CD14-positive monocyte (primary cell): Measurements from ENCODE around the gene ABHD12. TPM values are rescaled to one million over a fixed set of nuclear protein-coding genes. Genes with fewer than 3 reads are reported as not detected.
A peak's percentile ranks its signal among the peaks of the same experiment; 100 is the strongest.

Experiments
- DNase-seq, 3 donors: peaks; one replicate each; pipeline ENCODE4 v3.0.0-alpha.2; 2011 to 2022
- H2AFZ ChIP-seq: 2 replicates; pipeline ENCODE4 v1.6.0; 2012; ENCODE audit warnings: mild to moderate bottlenecking, low read depth, low read length, inconsistent platforms; ENCODE audit not compliant: insufficient read depth, poor library complexity, severe bottlenecking
- H3K27ac ChIP-seq, 2 donors: 1 replicate in 1 of 2; 2 replicates in 1 of 2; pipeline ENCODE4 v1.5.1; 2012 to 2013; ENCODE audit warnings: low read length in 2 of 2, control low read depth in 1 of 2, inconsistent platforms in 1 of 2, low read depth in 1 of 2, mild to moderate bottlenecking in 1 of 2
- H3K27me3 ChIP-seq, 2 donors: one replicate each; pipeline versions ENCODE4 v1.6.0 to v1.6.1; 2011 to 2013; ENCODE audit warnings: low read length in 2 of 2; ENCODE audit not compliant: control insufficient read depth in 2 of 2, insufficient read depth in 2 of 2
- H3K36me3 ChIP-seq, 2 donors: replicated peaks in 1 of 2; 1 replicate in 1 of 2; 2 replicates in 1 of 2; pipeline versions ENCODE4 v1.5.1 to v1.6.1; 2012 to 2013; ENCODE audit warnings: low read length in 2 of 2, control low read depth in 1 of 2, inconsistent platforms in 1 of 2, mild to moderate bottlenecking in 1 of 2; ENCODE audit not compliant: insufficient read depth in 2 of 2, control insufficient read depth in 1 of 2
- H3K4me1 ChIP-seq, 2 donors: 1 replicate in 1 of 2; 2 replicates in 1 of 2; pipeline versions ENCODE4 v1.5.1 to v1.6.1; 2012 to 2013; ENCODE audit warnings: low read length in 2 of 2, control low read depth in 1 of 2, inconsistent platforms in 1 of 2, mild to moderate bottlenecking in 1 of 2, moderate library complexity in 1 of 2; ENCODE audit not compliant: insufficient read depth in 2 of 2, control insufficient read depth in 1 of 2
- H3K4me2 ChIP-seq: replicated peaks from 2 replicates; pipeline ENCODE3; 2012; ENCODE audit warnings: low read length, moderate library complexity, mild to moderate bottlenecking; ENCODE audit not compliant: poor library complexity, severe bottlenecking; ENCODE audit errors: extremely low read depth
- H3K4me3 ChIP-seq, 3 experiments: fragments of 200-600 bp in 1 of 3; sonication (generic) in 1 of 3; replicated peaks in 1 of 3; 1 replicate in 2 of 3; 2 replicates in 1 of 3; pipeline ENCODE4 v1.5.1; 2011 to 2013; ENCODE audit warnings: low read length in 3 of 3, mild to moderate bottlenecking in 3 of 3, control low read depth in 2 of 3, low read depth in 2 of 3, inconsistent platforms in 1 of 3, moderate library complexity in 1 of 3
- H3K79me2 ChIP-seq: 2 replicates; pipeline ENCODE4 v1.6.0; 2012; ENCODE audit warnings: mild to moderate bottlenecking, control low read depth, inconsistent platforms, low read length, moderate library complexity; ENCODE audit not compliant: insufficient read depth
- H3K9ac ChIP-seq: 2 replicates; pipeline ENCODE4 v1.6.0; 2017; ENCODE audit warnings: low read length, mild to moderate bottlenecking; ENCODE audit not compliant: insufficient read depth, poor library complexity, severe bottlenecking
- H3K9me3 ChIP-seq, 2 donors: replicated peaks in 1 of 2; 1 replicate in 1 of 2; 2 replicates in 1 of 2; pipeline versions ENCODE4 v1.5.1 to v1.6.1; 2012 to 2013; ENCODE audit warnings: low read length in 2 of 2, control low read depth in 1 of 2; ENCODE audit not compliant: control insufficient read depth in 1 of 2, insufficient read depth in 1 of 2
- H4K20me1 ChIP-seq: 2 replicates; pipeline ENCODE4 v1.6.0; 2012; ENCODE audit warnings: mild to moderate bottlenecking, low read length, control low read depth, moderate library complexity; ENCODE audit not compliant: insufficient read depth
- H3K27ac Mint-ChIP-seq, 7 donors: one replicate each; pipeline ENCODE4 v1.8.0; 2020; ENCODE audit warnings: mild to moderate bottlenecking in 7 of 7, mixed read lengths in 7 of 7, moderate library complexity in 6 of 7, inconsistent platforms in 2 of 7
- H3K27me3 Mint-ChIP-seq, 3 donors: one replicate each; pipeline ENCODE4 v1.8.0; 2021 to 2022; ENCODE audit warnings: low read depth in 3 of 3, mild to moderate bottlenecking in 3 of 3, mixed read lengths in 3 of 3, moderate library complexity in 3 of 3, inconsistent platforms in 1 of 3
- H3K36me3 Mint-ChIP-seq, 2 donors: one replicate each; pipeline ENCODE4 v1.8.0; 2020; ENCODE audit warnings: mixed read lengths in 2 of 2, inconsistent platforms in 1 of 2, mild to moderate bottlenecking in 1 of 2
- H3K4me1 Mint-ChIP-seq: one replicate; pipeline ENCODE4 v1.8.0; 2020; ENCODE audit warnings: mild to moderate bottlenecking, mixed read lengths
- H3K4me3 Mint-ChIP-seq, 2 donors: one replicate each; pipeline ENCODE4 v1.8.0; 2020; ENCODE audit warnings: mild to moderate bottlenecking in 2 of 2, mixed read lengths in 2 of 2, moderate library complexity in 1 of 2
- H3K9me3 Mint-ChIP-seq, 7 donors: one replicate each; pipeline ENCODE4 v1.8.0; 2020 to 2022; ENCODE audit warnings: mixed read lengths in 7 of 7, mild to moderate bottlenecking in 6 of 7, moderate library complexity in 6 of 7, inconsistent platforms in 2 of 7
- WGBS: methylation state at CpG from one replicate; pipeline ENCODE4 v1.1.5; 2013; ENCODE audit warnings: missing lambda C conversion rate; ENCODE audit not compliant: insufficient coverage; 5-methylcytosine and 5-hydroxymethylcytosine counted together
- intact Hi-C, 2 donors: fragments of 100-400 bp; cut with micrococcal nuclease; formaldehyde crosslinking; loops; one replicate each; pipeline versions ENCODE4 v1.15.0 to v1.15.1; 2023
- polyA plus RNA-seq, 3 donors: library from polyadenylated mRNA; depleted of rRNA in 1 of 3; unstranded in 2 of 3; stranded (reverse) in 1 of 3; fragments of 300-500 nt in 2 of 3; fragments of >200 nt in 1 of 3; fragmentation: Illumina TruSeq in 2 of 3; gene quantifications; 1 replicate in 2 of 3; 2 replicates in 1 of 3; pipeline ENCODE4 v1.2.3, GENCODE V29; 2012 to 2021
- TF ChIP-seq, protein P1 (sequence below): fragments of 200-600 bp; IDR thresholded peaks from one replicate; pipeline ENCODE4 v1.8.0; 2022; ENCODE audit warnings: antibody characterized with exemption, mild to moderate bottlenecking

Gene ABHD12
- polyA plus RNA-seq, 3 donors = 20.3 to 34.5 (median 32.1) TPM

DNA sequence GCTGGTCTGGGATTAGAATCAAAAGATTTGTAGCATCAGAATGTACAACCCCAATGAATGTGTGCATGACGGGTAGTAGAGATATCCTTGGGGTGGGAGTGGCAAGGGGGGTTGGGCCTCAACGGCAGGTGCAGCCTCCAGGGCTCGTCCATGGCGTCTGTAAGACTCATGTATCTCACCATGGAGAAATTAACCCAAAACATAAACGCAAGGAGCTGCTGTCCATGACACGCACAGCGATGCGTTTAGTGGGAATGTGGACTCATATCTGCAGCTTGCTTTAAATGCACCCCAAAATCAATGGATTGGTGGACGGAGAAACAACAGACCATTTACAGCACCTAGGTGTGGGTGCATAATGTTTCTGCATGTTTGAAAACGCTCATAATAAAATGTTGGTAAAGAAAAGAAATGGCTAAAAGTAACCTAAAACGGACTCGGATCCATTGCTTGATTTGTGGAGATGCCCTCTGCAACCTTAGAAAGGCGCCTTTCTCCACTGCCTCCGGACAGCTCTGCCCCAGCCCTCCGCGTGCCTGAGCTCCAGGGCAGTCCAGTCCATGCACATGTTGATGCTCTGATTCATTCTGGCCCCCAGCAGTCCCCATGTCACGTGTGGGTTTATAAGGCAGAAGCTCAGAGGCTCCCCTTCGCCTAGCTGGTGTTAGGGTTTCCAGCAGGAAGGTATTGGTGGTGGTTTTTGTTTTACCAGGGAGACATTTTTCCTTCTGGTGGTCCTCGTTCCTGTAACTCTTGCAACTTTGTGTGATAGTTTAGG is 118.2 kb downstream of the ABHD12 start:
- 98% methylated on average over 9 of the region's 19 CpGs for WGBS
- DNase-seq = no peak

DNA sequence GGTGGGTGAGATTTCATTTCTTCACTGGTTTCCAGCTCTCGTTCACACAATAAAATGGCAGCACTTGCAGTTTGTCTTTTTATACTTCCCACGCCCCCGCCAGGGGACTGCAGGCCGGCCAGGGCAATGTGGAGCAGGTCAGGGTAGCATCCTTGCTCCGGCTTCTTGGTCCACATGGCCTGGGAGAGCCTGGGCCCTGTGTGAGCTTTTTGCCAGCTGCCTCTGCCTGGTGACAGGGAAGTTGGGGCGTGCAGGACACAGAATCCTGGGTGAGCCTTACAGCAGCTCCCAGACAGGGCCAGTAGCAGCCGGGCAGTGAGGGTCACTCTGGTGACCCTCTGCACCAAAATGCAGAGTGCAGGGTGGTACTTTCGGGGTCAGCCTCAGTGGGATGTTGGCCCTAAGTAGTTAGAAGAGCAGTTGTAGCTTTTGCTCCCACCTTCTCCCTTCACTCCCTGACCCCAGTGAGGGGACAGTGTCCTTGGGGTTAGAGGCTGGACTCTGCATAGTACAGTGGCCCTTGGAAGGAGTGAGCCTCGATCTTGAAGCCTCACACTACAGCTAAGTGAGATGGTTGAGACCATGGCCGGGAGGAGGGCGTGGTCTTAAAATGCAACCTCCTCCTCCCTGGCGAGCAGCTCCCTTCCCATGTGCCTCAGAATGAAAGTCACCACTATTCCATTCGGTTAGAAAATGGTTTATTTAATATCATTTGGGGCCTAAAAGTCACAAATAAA is 119.0 kb downstream of the ABHD12 start:
- H3K9ac ChIP-seq = no peak overlapping the region
- H3K4me1 Mint-ChIP-seq = peaks cover 2% of the 10 kb centered on the region
- H3K4me3 ChIP-seq = no peak overlapping the region
- no peak for DNase-seq
- H3K27me3 Mint-ChIP-seq = no peaks in the 10 kb centered on the region
- intact Hi-C loops = no loop called here
- H3K79me2 ChIP-seq = no peaks in the 10 kb centered on the region
- H3K4me1 ChIP-seq = no peaks in the 10 kb centered on the region
- H3K9me3 Mint-ChIP-seq = no peaks in the 10 kb centered on the region
- no peak overlapping the region for H3K27ac ChIP-seq
- no peak overlapping the region for H3K4me3 Mint-ChIP-seq
- H3K27ac Mint-ChIP-seq = no peak overlapping the region
- H3K36me3 ChIP-seq = peaks cover 65 to 83% of the 10 kb centered on the region in 2 donors
- peaks cover 71 to 78% of the 10 kb centered on the region in 2 donors for H3K36me3 Mint-ChIP-seq
- 99% methylated on average over 6 of the region's 13 CpGs for WGBS
- no peak overlapping the region for H2AFZ ChIP-seq
- H3K4me2 ChIP-seq = no peak overlapping the region
- H4K20me1 ChIP-seq = no peaks in the 10 kb centered on the region
- TF ChIP-seq, protein P1, sequence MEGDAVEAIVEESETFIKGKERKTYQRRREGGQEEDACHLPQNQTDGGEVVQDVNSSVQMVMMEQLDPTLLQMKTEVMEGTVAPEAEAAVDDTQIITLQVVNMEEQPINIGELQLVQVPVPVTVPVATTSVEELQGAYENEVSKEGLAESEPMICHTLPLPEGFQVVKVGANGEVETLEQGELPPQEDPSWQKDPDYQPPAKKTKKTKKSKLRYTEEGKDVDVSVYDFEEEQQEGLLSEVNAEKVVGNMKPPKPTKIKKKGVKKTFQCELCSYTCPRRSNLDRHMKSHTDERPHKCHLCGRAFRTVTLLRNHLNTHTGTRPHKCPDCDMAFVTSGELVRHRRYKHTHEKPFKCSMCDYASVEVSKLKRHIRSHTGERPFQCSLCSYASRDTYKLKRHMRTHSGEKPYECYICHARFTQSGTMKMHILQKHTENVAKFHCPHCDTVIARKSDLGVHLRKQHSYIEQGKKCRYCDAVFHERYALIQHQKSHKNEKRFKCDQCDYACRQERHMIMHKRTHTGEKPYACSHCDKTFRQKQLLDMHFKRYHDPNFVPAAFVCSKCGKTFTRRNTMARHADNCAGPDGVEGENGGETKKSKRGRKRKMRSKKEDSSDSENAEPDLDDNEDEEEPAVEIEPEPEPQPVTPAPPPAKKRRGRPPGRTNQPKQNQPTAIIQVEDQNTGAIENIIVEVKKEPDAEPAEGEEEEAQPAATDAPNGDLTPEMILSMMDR = no peak
- H3K9me3 ChIP-seq = no peaks in the 10 kb centered on the region
- H3K27me3 ChIP-seq = no peaks in the 10 kb centered on the region

More for the DNA sequence above, 118.2 kb downstream of the ABHD12 start:
- H3K79me2 ChIP-seq = no peaks in the 10 kb centered on the region
- no peak overlapping the region for H3K27ac ChIP-seq
- no peak overlapping the region for H3K4me3 ChIP-seq
- peak overlapping the region in 1 of 7 donors; percentile 62 for H3K27ac Mint-ChIP-seq
- H2AFZ ChIP-seq = no peak overlapping the region
- peaks cover 73 to 91% of the 10 kb centered on the region in 2 donors for H3K36me3 ChIP-seq
- no peaks in the 10 kb centered on the region for H3K9me3 Mint-ChIP-seq
- no peak overlapping the region for H3K9ac ChIP-seq
- H3K36me3 Mint-ChIP-seq = peaks cover 76 to 86% of the 10 kb centered on the region in 2 donors
- H3K27me3 ChIP-seq = no peaks in the 10 kb centered on the region
- H3K4me1 Mint-ChIP-seq = peaks cover 2% of the 10 kb centered on the region
- intact Hi-C loops = no loop called here
- H3K27me3 Mint-ChIP-seq = no peaks in the 10 kb centered on the region
- TF ChIP-seq, protein P1 = no peak
- H3K4me3 Mint-ChIP-seq = no peak overlapping the region
- no peaks in the 10 kb centered on the region for H4K20me1 ChIP-seq
- H3K4me2 ChIP-seq = no peak overlapping the region
- H3K4me1 ChIP-seq = no peaks in the 10 kb centered on the region
- no peaks in the 10 kb centered on the region for H3K9me3 ChIP-seq
